ENCODE measurements around the gene BTF3. TPM values are rescaled to one million over a fixed set of nuclear protein-coding genes. Genes with fewer than 3 reads are reported as not detected.

BTF3 gene
- total and polyA plus RNA-seq, 7 donors = 451 to 1,021 (median 591) TPM

DNA sequence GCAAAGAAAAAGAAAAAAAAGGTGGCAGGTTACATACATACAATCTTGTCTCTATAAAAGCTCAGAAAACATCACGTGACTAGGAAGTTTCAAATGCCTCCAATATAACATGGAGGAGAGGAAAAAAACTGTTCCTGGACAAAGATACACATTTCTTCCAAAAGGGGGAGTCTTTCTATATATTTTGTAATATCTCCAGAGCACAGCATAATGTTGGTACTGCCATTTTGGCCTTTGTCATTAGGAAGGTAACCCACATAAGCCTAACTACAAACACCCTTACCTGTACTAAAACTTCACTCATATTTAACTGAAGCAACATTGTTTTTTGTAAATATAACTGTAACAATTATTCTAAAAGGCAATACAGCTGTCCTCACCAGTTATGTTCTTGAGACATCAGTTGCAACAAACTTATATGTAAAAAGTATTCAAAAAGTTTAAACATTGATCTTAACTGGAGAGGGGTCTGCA lies 1.2 kb upstream of the BTF3 start:
- Histone ChIP-seq H3K27me3 (ENCODE audit: insufficient read depth in 3 of 3, low read length in 2 of 3) (peaks cover 0 to 10% (median 0%) of the 10 kb centered on the region in 3 donors), H3K4me3 (peak overlapping the region; percentile 95), H3K27ac (no peak overlapping the region), H3K4me1 (peaks cover 30% of the 10 kb centered on the region), H3K9me3 (no peaks in the 10 kb centered on the region), H3K36me3 (ENCODE audit: insufficient read depth in 1 of 2, low read depth in 1 of 2) (peaks cover 3 to 26% of the 10 kb centered on the region in 2 donors)
- no peak for DNase-seq
- ATAC-seq = no peak
- TF ChIP-seq, protein P1, sequence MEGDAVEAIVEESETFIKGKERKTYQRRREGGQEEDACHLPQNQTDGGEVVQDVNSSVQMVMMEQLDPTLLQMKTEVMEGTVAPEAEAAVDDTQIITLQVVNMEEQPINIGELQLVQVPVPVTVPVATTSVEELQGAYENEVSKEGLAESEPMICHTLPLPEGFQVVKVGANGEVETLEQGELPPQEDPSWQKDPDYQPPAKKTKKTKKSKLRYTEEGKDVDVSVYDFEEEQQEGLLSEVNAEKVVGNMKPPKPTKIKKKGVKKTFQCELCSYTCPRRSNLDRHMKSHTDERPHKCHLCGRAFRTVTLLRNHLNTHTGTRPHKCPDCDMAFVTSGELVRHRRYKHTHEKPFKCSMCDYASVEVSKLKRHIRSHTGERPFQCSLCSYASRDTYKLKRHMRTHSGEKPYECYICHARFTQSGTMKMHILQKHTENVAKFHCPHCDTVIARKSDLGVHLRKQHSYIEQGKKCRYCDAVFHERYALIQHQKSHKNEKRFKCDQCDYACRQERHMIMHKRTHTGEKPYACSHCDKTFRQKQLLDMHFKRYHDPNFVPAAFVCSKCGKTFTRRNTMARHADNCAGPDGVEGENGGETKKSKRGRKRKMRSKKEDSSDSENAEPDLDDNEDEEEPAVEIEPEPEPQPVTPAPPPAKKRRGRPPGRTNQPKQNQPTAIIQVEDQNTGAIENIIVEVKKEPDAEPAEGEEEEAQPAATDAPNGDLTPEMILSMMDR (IDR thresholded peaks at IDR 0.05) = no peak
- 78 to 91% (median 89%) methylated on average over 1 of the region's 1 CpG for WGBS, 3 donors
- intact Hi-C loops (cut with DNase I) = no loop called here

DNA sequence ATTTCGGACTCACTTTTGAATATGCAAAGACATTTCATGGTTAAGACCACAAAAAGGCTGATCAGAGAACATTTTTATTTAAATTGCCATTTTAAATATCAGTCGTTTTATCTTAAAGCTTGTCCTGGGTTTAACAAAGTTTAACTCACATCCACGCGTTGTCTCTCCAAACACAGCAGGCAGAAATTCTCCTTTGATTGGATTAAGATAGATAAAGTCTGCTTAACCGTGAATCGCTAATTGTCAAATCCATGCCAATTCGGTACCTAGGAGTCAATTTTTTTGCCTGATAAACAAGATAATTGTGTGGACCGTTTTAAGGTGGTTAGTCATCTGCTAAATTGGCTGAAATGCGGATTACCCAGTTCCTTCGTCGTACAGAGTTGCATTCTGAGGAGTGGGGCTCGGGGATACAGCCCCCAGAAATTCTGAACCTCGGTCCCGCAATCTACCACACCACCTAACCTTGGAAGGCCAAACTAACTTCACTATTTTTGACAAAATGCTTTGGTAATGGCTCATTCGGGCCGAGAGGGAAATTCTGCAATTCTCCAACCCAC lies 665 bp upstream of the BTF3 start:
- intact Hi-C loops (cut with DNase I) = no loop called here
- H3K36me3 ChIP-seq (ENCODE audit: insufficient read depth in 1 of 2, low read depth in 1 of 2) = peaks cover 3 to 31% of the 10 kb centered on the region in 2 donors
- peaks cover 0 to 10% (median 0%) of the 10 kb centered on the region in 3 donors for H3K27me3 ChIP-seq (ENCODE audit: insufficient read depth in 3 of 3, low read length in 2 of 3)
- WGBS, 3 donors = 50 to 63% (median 56%) methylated on average over 16 of the region's 16 CpGs
- peak overlapping the region; percentile 95 for H3K4me3 ChIP-seq
- ATAC-seq (peak in 2 of 4 donors; percentile 3), DNase-seq (no peak)
- TF ChIP-seq, protein P1 (IDR thresholded peaks at IDR 0.05) = no peak
- H3K9me3 ChIP-seq = no peaks in the 10 kb centered on the region
- peaks cover 30% of the 10 kb centered on the region for H3K4me1 ChIP-seq
- peak overlapping the region; percentile 94 for H3K27ac ChIP-seq

DNA sequence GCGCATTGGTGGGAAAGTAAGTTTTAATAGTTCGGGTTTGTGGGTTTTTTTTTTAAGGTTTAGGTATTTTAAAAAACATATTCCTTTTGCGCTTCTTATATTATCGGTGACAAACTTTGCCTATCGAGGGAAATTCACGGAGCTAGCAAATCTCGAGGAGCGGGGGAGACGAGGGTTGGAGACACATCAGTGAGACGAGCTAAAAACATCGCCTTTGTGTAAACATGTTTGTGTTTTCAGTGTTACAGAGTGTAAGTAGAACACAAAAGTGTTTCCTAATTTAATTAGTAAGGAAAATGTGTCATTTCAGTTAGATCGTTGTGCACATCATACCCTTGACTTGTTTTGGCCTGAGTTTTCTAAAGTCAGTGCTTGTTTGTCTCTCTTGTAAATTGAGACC lies 945 bp downstream of the BTF3 start:
- Histone ChIP-seq H3K27ac (peak overlapping the region; percentile 94), H3K36me3 (ENCODE audit: insufficient read depth in 1 of 2, low read depth in 1 of 2) (peaks cover 10 to 47% of the 10 kb centered on the region in 2 donors), H3K4me3 (peak overlapping the region; percentile 95), H3K9me3 (no peaks in the 10 kb centered on the region), H3K4me1 (peaks cover 30% of the 10 kb centered on the region), H3K27me3 (ENCODE audit: insufficient read depth in 3 of 3, low read length in 2 of 3) (no peaks in the 10 kb centered on the region)
- 10 to 11% (median 11%) methylated on average over 12 of the region's 12 CpGs for WGBS, 3 donors
- ATAC-seq (no peak), DNase-seq (no peak)
- intact Hi-C loops (cut with DNase I) = no loop called here
- TF ChIP-seq, protein P1 (IDR thresholded peaks at IDR 0.05) = no peak

DNA sequence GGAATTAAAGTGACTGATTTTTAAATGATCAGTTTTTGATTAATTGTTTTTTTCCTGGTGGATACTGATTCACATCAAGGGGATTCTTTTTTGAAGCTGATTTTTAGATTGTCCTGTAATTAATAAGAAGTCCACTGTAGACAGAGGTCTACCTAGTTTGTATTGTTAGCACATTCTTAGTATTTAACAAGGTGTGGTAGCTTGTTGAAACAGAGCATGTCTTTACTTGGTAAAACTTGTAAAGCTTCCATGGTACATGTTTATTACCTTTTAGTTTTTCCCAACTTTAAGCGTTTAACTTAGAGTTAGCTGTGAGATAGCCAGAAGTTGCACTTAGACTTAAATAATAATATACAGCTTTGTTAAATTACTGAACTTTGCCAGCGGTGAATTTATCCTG lies 1.5 kb downstream of the BTF3 start:
- Histone ChIP-seq H3K4me1 (peaks cover 30% of the 10 kb centered on the region), H3K4me3 (peak overlapping the region; percentile 95), H3K36me3 (ENCODE audit: insufficient read depth in 1 of 2, low read depth in 1 of 2) (peaks cover 10 to 53% of the 10 kb centered on the region in 2 donors), H3K27ac (no peak overlapping the region), H3K27me3 (ENCODE audit: insufficient read depth in 3 of 3, low read length in 2 of 3) (no peaks in the 10 kb centered on the region), H3K9me3 (no peaks in the 10 kb centered on the region)
- TF ChIP-seq, protein P1 (IDR thresholded peaks at IDR 0.05) = no peak
- 77 to 83% (median 83%) methylated on average over 2 of the region's 2 CpGs for WGBS, 3 donors
- ATAC-seq (no peak), DNase-seq (no peak)
- intact Hi-C loops (cut with DNase I) = loop anchor here in 1 of 2 donors (10.0 kb wide), 1 partner anchor 65 kb away; the partner anchor contains the start of genes ANKRA2 and UTP15

Data from psoas muscle (tissue), 8 donors.